GM23338 (cell line): Measurements from ENCODE around the gene PAX5. TPM values are rescaled to one million over a fixed set of nuclear protein-coding genes. Genes with fewer than 3 reads are reported as not detected.

Experiments used
- ATAC-seq: fragments of 200-7000 bp; cut with Tn5 transposase; 3 replicates; pipeline ENCODE4 v1.9.1; 2020
- DNase-seq: peaks from one replicate; pipeline ENCODE4 v3.0.0-alpha.2; 2015; ENCODE audit warnings: low spot score
- H2AFZ ChIP-seq: fragments of 200-600 bp; sonication (generic); 2 replicates; pipeline ENCODE4 v1.8.0; 2016; ENCODE audit warnings: antibody characterized with exemption, mild to moderate bottlenecking, moderate library complexity
- H3F3A ChIP-seq: fragments of 200-600 bp; sonication (generic); replicated peaks from 2 replicates; pipeline ENCODE4 v1.8.0; 2017; ENCODE audit warnings: antibody characterized with exemption, mixed run types, low read depth
- H3K27ac ChIP-seq: fragments of 200-600 bp; sonication (generic); 2 replicates; pipeline ENCODE4 v1.6.1; 2016; ENCODE audit warnings: low read depth
- H3K27me3 ChIP-seq: fragments of 200-600 bp; sonication (generic); 2 replicates; pipeline ENCODE4 v1.8.0; 2016; ENCODE audit warnings: mild to moderate bottlenecking, mixed run types, moderate library complexity; ENCODE audit not compliant: insufficient read depth
- H3K36me3 ChIP-seq: fragments of 200-600 bp; sonication (generic); 2 replicates; pipeline ENCODE4 v1.8.0; 2016; ENCODE audit warnings: mild to moderate bottlenecking; ENCODE audit not compliant: insufficient read depth
- H3K4me1 ChIP-seq: fragments of 200-600 bp; sonication (generic); 2 replicates; pipeline ENCODE4 v1.8.0; 2016; ENCODE audit warnings: mild to moderate bottlenecking, moderate library complexity; ENCODE audit not compliant: insufficient read depth
- H3K4me2 ChIP-seq: fragments of 200-600 bp; sonication (generic); 2 replicates; pipeline ENCODE4 v1.7.1; 2017; ENCODE audit warnings: mixed run types
- H3K4me3 ChIP-seq: fragments of 200-600 bp; sonication (generic); 2 replicates; pipeline ENCODE4 v1.6.1; 2016; ENCODE audit warnings: mixed run types
- H3K79me2 ChIP-seq: fragments of 200-600 bp; sonication (generic); replicated peaks from 2 replicates; pipeline ENCODE4 v1.8.0; 2017; ENCODE audit warnings: mild to moderate bottlenecking; ENCODE audit not compliant: insufficient read depth
- H3K9me2 ChIP-seq: fragments of 200-600 bp; sonication (generic); 2 replicates; pipeline ENCODE4 v1.8.0; 2017; ENCODE audit not compliant: insufficient read depth
- H4K20me1 ChIP-seq: fragments of 200-600 bp; sonication (generic); replicated peaks from 2 replicates; pipeline ENCODE4 v1.8.0; 2017; ENCODE audit warnings: mild to moderate bottlenecking; ENCODE audit not compliant: insufficient read depth
- H3K27ac Mint-ChIP-seq: 2 replicates; pipeline ENCODE4 v1.8.0; 2020; ENCODE audit warnings: inconsistent platforms, mild to moderate bottlenecking, moderate library complexity, mixed read lengths
- H3K27me3 Mint-ChIP-seq: 3 replicates; pipeline ENCODE4 v1.8.0; 2022; ENCODE audit warnings: low read depth, mild to moderate bottlenecking, moderate library complexity, mixed read lengths, inconsistent platforms; ENCODE audit not compliant: insufficient read depth, poor library complexity
- H3K36me3 Mint-ChIP-seq: 3 replicates; pipeline ENCODE4 v1.8.0; 2021; ENCODE audit warnings: low read depth, mild to moderate bottlenecking, inconsistent platforms, moderate library complexity, mixed read lengths
- H3K4me1 Mint-ChIP-seq: 3 replicates; pipeline ENCODE4 v1.8.0; 2020; ENCODE audit warnings: mild to moderate bottlenecking, inconsistent platforms, mixed read lengths
- H3K4me3 Mint-ChIP-seq: 3 replicates; pipeline ENCODE4 v1.8.0; 2021; ENCODE audit warnings: moderate library complexity, mild to moderate bottlenecking, inconsistent platforms, mixed read lengths
- H3K9me3 Mint-ChIP-seq: 3 replicates; pipeline ENCODE4 v1.8.0; 2020; ENCODE audit warnings: moderate library complexity, mild to moderate bottlenecking, inconsistent platforms, mixed read lengths
- CREB1 ChIP-seq: fragments of 250-450 bp; sonication (Bioruptor Pico); IDR thresholded peaks from 2 replicates; pipeline ENCODE4 v1.5.0; 2020; ENCODE audit warnings: low read depth, mild to moderate bottlenecking, moderate library complexity
- CTCF ChIP-seq, 2 experiments: fragments of 200-600 bp in 1 of 2; sonication (generic) in 1 of 2; conservative IDR thresholded peaks; 2 replicates each; pipeline versions ENCODE4 v1.5.1 to v1.6.1; 2016 to 2017; ENCODE audit warnings: antibody characterized with exemption in 2 of 2, low read depth in 2 of 2, mild to moderate bottlenecking in 2 of 2, moderate library complexity in 1 of 2
- ETS1 ChIP-seq: IDR thresholded peaks from 2 replicates; pipeline ENCODE4 v1.6.1; 2016; ENCODE audit warnings: antibody characterized with exemption
- EZH2 ChIP-seq: fragments of 200-600 bp; sonication (generic); IDR thresholded peaks from one replicate; pipeline ENCODE4 v1.8.0; 2017; ENCODE audit warnings: antibody characterized with exemption, mild to moderate bottlenecking, low read depth; ENCODE audit not compliant: unreplicated experiment
- EZH2phosphoT487 ChIP-seq: fragments of 200-600 bp; sonication (generic); IDR thresholded peaks from one replicate; pipeline ENCODE4 v1.8.1; 2018; ENCODE audit warnings: antibody characterized with exemption; ENCODE audit not compliant: unreplicated experiment
- JUNB ChIP-seq: IDR thresholded peaks from one replicate; pipeline ENCODE4 v1.6.1; 2016; ENCODE audit warnings: antibody characterized with exemption; ENCODE audit not compliant: unreplicated experiment
- NANOG ChIP-seq: IDR thresholded peaks from 2 replicates; pipeline ENCODE4 v1.6.1; 2016; ENCODE audit warnings: antibody characterized with exemption, borderline replicate concordance
- POLR2AphosphoS5 ChIP-seq: IDR thresholded peaks from 2 replicates; pipeline ENCODE4 v1.6.1; 2016; ENCODE audit warnings: antibody characterized with exemption, low read depth
- STAT1 ChIP-seq: IDR thresholded peaks from one replicate; pipeline ENCODE4 v1.6.1; 2016; ENCODE audit warnings: antibody characterized with exemption; ENCODE audit not compliant: unreplicated experiment
- ZNF114 ChIP-seq: fragments of 250-450 bp; sonication (Bioruptor Pico); IDR thresholded peaks from 2 replicates; pipeline ENCODE4 v1.5.0; 2020; ENCODE audit warnings: mild to moderate bottlenecking, moderate library complexity
- ZNF331 ChIP-seq: fragments of 250-450 bp; sonication (Bioruptor Pico); IDR thresholded peaks from 2 replicates; pipeline ENCODE4 v1.5.0; 2020; ENCODE audit warnings: low read depth, mild to moderate bottlenecking, moderate library complexity
- polyA plus RNA-seq: library from polyadenylated mRNA; unstranded; fragments of >200 nt; fragmentation: Nextera tagmentation; extraction: Ambion mirVana; gene quantifications from 2 replicates; pipeline ENCODE4 v1.2.1, GENCODE V29; 2016
- total RNA-seq: library from RNA; depleted of rRNA; stranded (reverse); fragments of >200 nt; shearing (Covaris generic); gene quantifications from 2 replicates; pipeline ENCODE4 v1.2.3, GENCODE V29; 2014
- TF ChIP-seq, protein P1 (sequence below): IDR thresholded peaks from one replicate; pipeline ENCODE4 v1.6.1; 2018; ENCODE audit warnings: antibody characterized with exemption; ENCODE audit not compliant: unreplicated experiment

The PAX5 gene
- total and polyA plus RNA-seq, 2 experiments from 2014 or later: 0.17 to 0.60 TPM

DNA sequence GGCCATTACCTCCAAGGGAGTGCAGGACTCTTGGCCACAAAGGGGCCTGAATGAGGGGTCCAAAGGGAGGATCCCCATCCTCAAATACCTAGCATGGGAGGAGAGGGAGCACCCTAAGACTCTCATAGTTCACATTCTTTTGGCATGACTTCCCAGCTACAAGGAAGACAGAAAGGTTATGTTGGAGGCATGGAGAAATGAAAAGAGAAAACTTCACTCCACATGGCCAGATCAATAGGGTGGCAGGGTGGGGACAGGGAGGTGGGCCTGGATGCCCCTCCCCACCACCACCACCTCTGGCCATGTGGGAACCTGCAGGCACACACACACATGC, 97.6 kb downstream of the PAX5 start (continued):
- TF ChIP-seq CTCF (conservative IDR thresholded peaks at IDR 0.05; ENCODE audit: low read depth in 2 of 2): no peak
- TF ChIP-seq JUNB: no peak
- no peak for TF ChIP-seq ETS1
- TF ChIP-seq EZH2: no peak

DNA sequence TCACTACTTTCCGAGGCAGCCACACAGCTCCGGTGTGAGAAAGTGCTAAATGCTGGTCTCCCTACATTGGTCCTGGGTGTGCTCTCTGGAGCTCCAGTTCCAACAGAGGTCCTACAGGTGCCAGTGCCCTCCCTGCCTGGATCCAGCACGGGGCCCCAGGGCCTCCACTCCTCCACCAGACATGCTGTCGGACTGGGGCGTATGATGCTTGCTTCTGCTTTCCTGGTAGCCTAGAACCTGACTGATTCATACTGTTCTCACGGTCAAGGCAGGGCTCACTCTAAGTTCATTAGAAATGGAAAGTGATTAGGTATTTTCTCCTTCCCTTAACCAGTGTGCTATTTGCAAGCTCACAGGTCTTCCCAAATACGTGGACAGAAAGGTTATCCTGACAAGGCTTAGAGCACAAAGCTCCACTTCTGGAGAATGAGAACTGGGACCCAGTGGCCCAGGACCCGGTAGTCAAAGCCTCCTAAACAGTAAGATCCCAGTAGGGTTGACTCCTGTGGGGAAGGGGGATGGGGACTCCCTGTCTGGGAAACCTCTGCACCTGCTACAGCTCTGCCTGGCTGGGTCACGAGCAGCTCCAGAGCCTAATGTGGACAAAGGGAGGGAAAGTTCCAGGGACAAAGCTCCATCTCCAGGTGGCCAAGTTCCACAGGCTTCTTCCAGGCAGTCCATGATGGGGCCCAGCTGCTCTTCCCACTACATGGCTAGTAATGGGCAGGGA, 98.1 kb downstream of the PAX5 start:
- Histone ChIP-seq H3K4me3 (no peak overlapping the region), H3F3A (no peaks in the 10 kb centered on the region), H3K4me1 (peaks cover 26% of the 10 kb centered on the region), H3K36me3 (no peaks in the 10 kb centered on the region), H3K27ac (no peak overlapping the region), H3K79me2 (no peaks in the 10 kb centered on the region), H2AFZ (no peak overlapping the region), H3K9me2 (no peaks in the 10 kb centered on the region), H3K27me3 (no peaks in the 10 kb centered on the region), H3K4me2 (no peak overlapping the region), H4K20me1 (no peaks in the 10 kb centered on the region)
- H3K4me1 Mint-ChIP-seq: peaks cover 28% of the 10 kb centered on the region
- no peaks in the 10 kb centered on the region for H3K36me3 Mint-ChIP-seq
- H3K4me3 Mint-ChIP-seq: no peak overlapping the region
- no peak overlapping the region for H3K27ac Mint-ChIP-seq
- peaks cover 9% of the 10 kb centered on the region; the same call in 2 of the 3 replicates for H3K9me3 Mint-ChIP-seq
- H3K27me3 Mint-ChIP-seq: peaks cover 7% of the 10 kb centered on the region
- ATAC-seq: no peak
- DNase-seq: no peak
- TF ChIP-seq STAT1 (no peak), CREB1 (no peak), CTCF (conservative IDR thresholded peaks at IDR 0.05; ENCODE audit: low read depth in 2 of 2) (no peak), ETS1 (no peak), JUNB (no peak), NANOG (no peak), ZNF114 (CRISPR knock-in tag) (no peak), EZH2 (no peak), ZNF331 (CRISPR knock-in tag) (no peak), POLR2AphosphoS5 (no peak), EZH2phosphoT487 (no peak)
- TF ChIP-seq, protein P1, sequence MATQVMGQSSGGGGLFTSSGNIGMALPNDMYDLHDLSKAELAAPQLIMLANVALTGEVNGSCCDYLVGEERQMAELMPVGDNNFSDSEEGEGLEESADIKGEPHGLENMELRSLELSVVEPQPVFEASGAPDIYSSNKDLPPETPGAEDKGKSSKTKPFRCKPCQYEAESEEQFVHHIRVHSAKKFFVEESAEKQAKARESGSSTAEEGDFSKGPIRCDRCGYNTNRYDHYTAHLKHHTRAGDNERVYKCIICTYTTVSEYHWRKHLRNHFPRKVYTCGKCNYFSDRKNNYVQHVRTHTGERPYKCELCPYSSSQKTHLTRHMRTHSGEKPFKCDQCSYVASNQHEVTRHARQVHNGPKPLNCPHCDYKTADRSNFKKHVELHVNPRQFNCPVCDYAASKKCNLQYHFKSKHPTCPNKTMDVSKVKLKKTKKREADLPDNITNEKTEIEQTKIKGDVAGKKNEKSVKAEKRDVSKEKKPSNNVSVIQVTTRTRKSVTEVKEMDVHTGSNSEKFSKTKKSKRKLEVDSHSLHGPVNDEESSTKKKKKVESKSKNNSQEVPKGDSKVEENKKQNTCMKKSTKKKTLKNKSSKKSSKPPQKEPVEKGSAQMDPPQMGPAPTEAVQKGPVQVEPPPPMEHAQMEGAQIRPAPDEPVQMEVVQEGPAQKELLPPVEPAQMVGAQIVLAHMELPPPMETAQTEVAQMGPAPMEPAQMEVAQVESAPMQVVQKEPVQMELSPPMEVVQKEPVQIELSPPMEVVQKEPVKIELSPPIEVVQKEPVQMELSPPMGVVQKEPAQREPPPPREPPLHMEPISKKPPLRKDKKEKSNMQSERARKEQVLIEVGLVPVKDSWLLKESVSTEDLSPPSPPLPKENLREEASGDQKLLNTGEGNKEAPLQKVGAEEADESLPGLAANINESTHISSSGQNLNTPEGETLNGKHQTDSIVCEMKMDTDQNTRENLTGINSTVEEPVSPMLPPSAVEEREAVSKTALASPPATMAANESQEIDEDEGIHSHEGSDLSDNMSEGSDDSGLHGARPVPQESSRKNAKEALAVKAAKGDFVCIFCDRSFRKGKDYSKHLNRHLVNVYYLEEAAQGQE: no peak
